ENCODE results near the gene UBA1.

Gene UBA1

DNA sequence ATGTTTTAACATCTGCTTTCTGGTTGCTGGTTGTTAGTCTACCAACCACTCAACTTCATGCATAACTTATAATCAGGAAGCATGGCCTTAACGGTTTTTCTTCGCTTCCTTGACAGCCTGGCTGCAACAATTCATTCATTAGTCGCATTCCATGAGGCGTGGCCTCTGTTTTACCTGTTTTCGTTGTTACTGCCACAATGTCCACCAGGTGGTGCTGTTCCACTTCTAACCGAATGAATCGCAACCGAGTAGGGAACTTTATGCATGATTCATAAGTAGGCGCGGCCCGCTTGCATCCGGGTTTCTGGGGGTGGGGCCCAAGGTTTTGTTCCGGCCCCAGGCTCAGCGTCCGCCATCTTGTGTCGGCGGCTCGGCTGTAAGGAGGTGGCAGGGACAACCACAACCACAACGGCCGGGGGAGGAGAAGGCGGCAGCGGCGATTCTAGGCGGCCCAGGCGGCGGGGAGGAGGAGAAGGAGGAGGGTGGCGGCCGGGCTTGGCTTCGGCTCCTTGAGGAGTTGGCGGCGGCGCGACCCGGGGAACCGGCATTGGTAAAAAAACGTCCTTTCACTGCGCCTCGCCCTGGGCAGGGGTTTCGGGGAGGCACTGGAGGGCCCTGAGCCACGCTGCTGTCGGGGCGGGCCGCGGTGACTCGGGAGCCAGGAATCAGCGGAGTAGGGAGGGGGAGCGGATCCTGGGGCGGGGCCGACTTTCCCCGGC, at the start of gene UBA1:
Gene UBA1 (plus strand): TSS at position 355 of the 719 bp plus-strand sequence. CDS start 4,974 bp downstream, outside the sequence.
- peak; percentile 91 for DNase-seq (ENCODE audit: low spot score)
- in situ Hi-C loops (cut with MboI; ENCODE audit: low sequenced_read_pairs, unreplicated experiment): loop anchor here (10.0 kb wide), 2 partner anchors 191 to 331 kb away; no protein-coding TSS in a partner anchor
- TF ChIP-seq, protein P1, sequence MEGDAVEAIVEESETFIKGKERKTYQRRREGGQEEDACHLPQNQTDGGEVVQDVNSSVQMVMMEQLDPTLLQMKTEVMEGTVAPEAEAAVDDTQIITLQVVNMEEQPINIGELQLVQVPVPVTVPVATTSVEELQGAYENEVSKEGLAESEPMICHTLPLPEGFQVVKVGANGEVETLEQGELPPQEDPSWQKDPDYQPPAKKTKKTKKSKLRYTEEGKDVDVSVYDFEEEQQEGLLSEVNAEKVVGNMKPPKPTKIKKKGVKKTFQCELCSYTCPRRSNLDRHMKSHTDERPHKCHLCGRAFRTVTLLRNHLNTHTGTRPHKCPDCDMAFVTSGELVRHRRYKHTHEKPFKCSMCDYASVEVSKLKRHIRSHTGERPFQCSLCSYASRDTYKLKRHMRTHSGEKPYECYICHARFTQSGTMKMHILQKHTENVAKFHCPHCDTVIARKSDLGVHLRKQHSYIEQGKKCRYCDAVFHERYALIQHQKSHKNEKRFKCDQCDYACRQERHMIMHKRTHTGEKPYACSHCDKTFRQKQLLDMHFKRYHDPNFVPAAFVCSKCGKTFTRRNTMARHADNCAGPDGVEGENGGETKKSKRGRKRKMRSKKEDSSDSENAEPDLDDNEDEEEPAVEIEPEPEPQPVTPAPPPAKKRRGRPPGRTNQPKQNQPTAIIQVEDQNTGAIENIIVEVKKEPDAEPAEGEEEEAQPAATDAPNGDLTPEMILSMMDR (IDR thresholded peaks at IDR 0.05; ENCODE audit: borderline replicate concordance, control extremely low read depth, extremely low read depth, insufficient read depth, missing control alignments): peak; percentile 86

- in situ Hi-C loops (cut with MboI; ENCODE audit: low sequenced_read_pairs, unreplicated experiment): no loop called here
- DNase-seq (ENCODE audit: low spot score): peak; percentile 66
- TF ChIP-seq, protein P1 (IDR thresholded peaks at IDR 0.05; ENCODE audit: borderline replicate concordance, control extremely low read depth, extremely low read depth, insufficient read depth, missing control alignments): no peak
Measured at GRCh38 chrX:47143894-47144625, 49.6 kb upstream of the UBA1 start.

GRCh38 chrX:47144626-47145394, 48.8 kb upstream of the UBA1 start, which contains the start of the genes NDUFB11 and RBM10:
NDUFB11 (minus strand) TSS chrX:47144702; CDS start chrX:47144679, 23 bp downstream.
RBM10 (plus strand) TSS chrX:47145221; CDS start chrX:47147482, 2,261 bp downstream.
- DNase-seq (ENCODE audit: low spot score): peak; percentile 89
- TF ChIP-seq, protein P1 (IDR thresholded peaks at IDR 0.05; ENCODE audit: borderline replicate concordance, control extremely low read depth, extremely low read depth, insufficient read depth, missing control alignments): peak; percentile 29
- in situ Hi-C loops (cut with MboI; ENCODE audit: low sequenced_read_pairs, unreplicated experiment): no loop called here

DNA sequence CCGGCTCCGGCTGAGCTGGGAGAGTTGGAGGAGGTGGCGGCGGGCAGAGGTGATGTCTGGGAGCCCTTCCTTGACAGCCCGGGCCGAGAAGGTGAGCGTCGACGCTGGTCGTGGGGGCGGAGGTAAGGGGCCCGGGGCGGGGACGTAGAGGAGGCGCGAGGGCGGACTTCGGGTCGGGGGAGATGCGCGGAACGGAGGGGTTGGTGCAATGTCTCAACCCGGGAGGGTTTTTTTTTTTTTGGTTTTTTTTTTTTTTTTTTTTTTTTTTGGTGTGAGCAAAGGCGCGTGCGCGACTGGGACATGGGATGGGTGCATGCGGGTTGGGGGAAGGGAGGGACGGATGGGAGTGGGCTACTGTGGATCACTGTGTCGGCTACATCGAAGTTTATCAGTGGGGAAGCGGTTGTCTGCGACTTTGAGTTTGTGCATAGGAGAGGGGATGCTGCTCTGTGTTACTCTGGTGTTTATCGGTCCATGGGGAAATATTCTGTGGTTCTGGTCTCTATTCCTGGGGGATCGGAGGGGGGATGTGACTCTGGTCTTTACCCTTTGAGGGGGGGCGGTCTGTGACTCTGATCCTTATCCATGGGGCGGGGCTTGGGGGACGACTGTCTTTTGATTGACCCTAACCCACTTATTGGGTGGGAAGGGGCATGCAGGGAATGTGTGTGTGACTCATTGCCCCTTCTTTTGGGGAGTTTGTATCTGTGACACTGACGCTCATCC, 48.1 kb upstream of the UBA1 start:
- TF ChIP-seq, protein P1 (IDR thresholded peaks at IDR 0.05; ENCODE audit: borderline replicate concordance, control extremely low read depth, extremely low read depth, insufficient read depth, missing control alignments): no peak
- in situ Hi-C loops (cut with MboI; ENCODE audit: low sequenced_read_pairs, unreplicated experiment): no loop called here
- DNase-seq (ENCODE audit: low spot score): peak; percentile 21

DNA sequence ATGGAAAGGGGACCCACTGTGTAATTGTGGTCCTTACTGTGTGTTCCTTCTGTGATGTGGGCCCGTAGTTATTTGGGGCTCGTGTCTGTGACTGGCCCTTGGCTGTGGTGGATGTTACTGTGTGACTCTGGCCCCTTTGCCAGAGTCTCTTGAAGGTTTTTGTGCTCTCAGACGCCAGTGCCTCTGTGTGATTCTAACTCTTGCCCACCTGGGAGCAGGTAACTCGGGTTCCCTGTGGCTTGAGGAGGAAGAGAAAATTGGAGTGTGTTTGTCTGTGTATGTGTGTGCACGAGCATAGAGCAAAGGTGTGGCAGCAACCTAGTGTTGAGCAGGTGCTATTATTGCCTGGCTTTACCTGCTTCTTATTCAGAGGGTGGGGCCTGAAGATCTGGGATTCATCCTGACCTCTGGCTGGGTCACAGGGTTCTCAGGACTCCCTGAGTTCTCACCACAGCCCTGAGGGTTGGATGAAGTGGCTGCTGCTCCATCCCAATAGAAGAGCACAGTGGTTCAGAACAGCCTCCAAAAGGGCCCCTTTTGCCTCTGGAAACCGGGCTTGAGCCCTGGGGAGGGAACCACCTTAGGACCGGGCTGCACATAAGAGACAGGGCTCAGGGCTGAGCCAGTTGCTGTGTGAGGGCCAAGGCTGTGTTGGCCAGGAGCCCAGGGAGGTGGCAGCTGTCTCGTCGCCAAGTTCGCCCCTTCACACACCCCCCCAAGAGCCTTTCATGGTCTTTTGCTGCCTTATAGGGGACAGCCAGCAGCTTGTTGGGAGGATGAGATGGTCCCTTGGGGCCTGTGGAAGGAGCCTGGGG, 47.3 kb upstream of the UBA1 start:
- in situ Hi-C loops (cut with MboI; ENCODE audit: low sequenced_read_pairs, unreplicated experiment): no loop called here
- TF ChIP-seq, protein P1 (IDR thresholded peaks at IDR 0.05; ENCODE audit: borderline replicate concordance, control extremely low read depth, extremely low read depth, insufficient read depth, missing control alignments): no peak
- DNase-seq (ENCODE audit: low spot score): no peak

Data from GM13976 (cell line).